GM18519 (cell line): Measurements from ENCODE around the gene KDM6A.
A peak's percentile ranks its signal among the peaks of the same experiment; 100 is the strongest.
"Not testable (repeated sequence)": the region's sequence is repeated elsewhere in the genome, so short reads cannot be mapped to it uniquely, and the experiment has no call there.

Source experiments
- ATAC-seq: cut with Tn5 transposase; IDR thresholded peaks from one replicate; pipeline ENCODE4 v1.9.1; 2021; ENCODE audit warnings: mild to moderate bottlenecking, moderate library complexity; ENCODE audit not compliant: unreplicated experiment, low FRiP score

Gene KDM6A

DNA sequence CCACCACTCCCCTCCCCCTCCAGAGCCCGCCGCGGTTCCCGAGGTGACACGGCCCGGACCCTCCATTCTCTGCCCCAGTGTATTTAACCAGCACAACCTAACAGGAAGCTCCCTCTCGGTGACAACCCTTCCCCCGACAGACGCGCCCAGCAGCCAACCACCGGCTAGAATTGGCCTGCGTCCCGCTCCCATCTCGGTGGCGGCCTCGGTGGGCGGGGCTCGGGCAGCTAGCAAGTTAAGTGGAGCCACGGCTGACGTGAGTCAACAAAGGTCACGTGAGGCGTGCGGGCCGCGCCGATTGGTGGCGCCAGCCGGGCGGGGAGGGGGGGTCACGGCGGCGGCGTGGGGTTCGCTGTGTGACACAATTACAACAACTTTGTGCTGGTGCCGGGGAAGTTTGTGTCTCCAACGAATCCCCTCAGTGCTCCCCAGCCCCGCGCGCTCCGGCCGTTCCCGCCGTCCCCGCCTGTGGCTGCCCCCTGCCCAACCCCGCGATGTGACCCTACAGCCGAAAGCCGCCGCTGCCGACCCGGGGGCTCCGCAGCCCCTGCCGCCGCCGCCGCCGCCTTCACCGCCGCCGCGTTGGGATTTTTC is at the start of gene KDM6A:
Gene KDM6A (plus strand): TSS at position 368 of the 594 bp plus-strand sequence. CDS start 364 bp downstream, outside the sequence.
- ATAC-seq = peak; percentile 82

DNA sequence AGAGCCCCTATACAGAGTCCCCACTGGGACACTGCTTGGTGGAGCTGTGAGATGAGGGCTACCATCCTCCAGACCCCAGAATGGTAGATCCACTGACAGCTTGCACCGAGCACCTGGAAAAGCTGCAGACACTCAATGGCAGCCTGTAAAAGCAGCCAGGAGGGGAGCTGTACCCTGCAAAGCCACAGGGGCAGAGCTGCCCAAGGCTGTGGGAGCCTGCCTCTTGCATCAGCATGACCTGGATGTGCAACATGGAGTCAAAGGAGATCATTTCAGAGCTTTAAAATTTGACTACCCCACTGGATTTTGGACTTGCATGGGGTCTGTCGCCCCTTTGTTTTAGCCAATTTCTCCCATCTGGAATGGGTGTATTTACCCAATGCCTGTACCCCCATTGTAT is 49.8 kb upstream of the KDM6A start:
- not testable (repeated sequence) for ATAC-seq

DNA sequence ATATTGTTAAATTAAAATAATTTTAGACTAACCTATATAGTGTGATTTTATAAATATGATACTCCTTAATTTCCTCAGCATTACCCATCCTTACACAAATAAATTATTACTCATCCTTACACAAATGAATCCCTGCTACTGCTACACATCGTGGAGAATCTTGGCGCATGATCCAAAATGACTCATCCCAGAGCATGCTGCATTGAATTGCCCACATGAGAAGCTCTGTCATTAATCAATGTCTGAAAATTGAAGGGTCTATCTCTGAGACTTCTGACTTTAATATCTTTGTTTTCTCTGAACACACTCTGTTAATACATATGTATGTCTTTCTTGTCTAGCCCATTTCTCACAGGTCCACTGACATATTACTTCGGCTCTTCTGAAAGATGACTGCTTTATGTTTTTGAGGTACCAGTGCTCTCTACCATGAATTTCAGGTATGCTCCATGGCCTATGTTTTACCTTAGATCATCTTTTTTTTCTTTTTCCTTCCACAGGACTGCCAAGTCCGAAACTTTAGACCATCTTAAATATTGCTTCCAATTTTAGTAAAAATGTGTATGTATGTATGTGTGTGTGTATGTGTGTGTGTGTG is 44.9 kb upstream of the KDM6A start:
- no peak for ATAC-seq

DNA sequence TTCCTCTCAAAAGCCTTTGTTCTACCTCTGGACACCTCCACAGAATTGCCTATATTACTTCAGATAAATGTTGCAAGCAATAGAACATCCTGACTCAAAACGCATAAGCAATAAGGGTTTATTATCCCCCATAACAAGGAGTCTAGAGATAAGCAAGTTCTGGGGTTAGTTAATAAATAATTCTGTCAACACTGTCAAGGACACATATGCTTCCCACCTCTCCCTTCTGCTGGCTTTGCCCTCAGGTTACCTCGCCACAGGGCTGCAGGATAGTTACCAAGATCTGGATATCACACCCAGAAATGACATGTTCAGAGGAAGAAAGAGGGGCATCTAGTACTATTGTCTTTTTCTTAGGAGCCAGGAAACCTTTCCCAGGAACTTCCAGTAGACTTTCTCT is 43.2 kb upstream of the KDM6A start:
- no peak for ATAC-seq

DNA sequence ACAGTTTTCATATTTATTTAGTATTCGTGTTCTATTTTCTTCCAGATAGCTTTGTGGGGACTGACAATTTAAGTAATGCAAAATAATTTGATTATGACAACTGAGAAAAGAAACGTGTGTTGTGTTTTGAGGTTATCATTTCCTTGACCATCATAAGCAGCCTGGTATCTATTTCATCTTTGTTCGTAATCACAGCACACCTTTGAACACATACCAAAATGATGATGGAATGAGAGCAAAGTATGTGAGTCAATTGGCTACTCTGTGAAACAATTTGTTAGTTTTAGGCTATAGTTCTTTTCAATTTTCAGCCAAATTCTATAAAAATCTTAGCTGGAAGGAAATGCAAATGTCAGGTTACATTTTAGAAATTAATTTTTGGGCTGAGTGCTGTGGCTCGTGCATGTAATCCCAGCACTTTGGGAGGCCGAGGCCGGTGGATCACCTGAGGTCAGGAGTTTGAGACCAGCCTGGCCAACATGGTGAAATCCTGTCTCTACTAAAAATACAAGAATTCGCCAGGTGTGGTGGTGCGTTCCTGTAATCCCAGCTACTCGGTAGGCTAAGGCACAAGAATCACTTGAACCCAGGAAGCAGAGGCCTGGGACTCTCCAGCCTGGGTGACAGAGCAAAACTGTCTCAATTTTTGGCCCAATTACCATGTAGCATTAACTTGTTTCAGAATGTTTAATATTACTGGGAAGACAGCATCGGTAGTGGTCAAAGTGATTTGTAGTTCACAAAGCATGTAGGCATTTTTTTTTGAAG is 30.3 kb upstream of the KDM6A start:
- no peak for ATAC-seq

DNA sequence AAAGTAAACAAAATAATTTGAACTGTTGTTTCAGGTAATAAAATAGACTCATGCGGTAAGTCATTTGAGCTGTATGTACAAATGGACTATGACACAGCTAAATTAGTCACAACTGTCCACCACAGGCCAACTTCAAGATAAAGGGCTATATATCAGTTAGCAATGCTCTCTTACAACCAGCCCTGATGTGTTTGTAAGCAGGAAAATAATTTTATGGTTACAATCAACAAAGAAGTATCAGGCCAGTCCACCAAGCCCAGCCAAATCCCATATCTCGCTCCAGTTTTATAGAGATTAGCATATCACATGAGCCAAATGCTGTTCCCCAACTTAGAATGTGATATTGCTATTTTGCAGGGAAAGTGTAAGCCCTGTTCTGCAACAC is 29.7 kb upstream of the KDM6A start:
- no peak for ATAC-seq

DNA sequence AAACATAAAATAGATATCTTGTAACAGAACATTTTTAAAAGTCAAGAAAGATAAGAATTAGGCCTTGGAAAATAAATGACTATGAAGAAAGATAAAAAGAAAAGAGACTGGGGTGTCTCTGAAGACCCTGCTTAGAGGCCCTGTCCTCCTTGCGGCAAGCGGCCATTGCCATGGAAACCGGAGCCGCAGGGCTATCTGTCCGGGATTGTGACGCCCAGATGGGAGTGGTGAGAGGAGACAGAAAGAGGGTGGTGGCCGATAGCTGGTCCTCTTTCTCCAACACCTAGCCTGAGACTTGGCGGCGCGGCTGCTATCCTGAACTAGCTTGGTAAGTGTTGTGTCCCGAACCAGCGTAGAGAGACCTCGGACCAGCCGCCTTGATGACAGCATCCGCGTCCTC is 29.2 kb upstream of the KDM6A start, which contains the start of gene DUSP21:
Gene DUSP21 (plus strand): TSS at position 269 of the 400 bp plus-strand sequence. CDS start 112 bp downstream, at position 381.
- no peak for ATAC-seq

DNA sequence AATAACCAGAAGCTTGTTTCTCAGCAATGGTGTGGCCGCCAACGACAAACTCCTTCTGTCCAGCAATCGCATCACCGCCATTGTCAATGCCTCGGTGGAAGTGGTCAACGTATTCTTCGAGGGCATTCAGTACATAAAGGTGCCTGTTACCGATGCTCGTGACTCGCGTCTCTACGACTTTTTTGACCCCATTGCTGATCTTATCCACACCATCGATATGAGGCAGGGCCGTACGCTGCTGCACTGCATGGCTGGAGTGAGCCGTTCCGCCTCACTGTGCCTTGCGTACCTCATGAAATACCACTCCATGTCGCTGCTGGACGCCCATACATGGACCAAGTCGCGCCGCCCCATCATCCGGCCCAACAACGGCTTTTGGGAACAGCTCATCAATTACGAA is 28.8 kb upstream of the KDM6A start:
- ATAC-seq = no peak

DNA sequence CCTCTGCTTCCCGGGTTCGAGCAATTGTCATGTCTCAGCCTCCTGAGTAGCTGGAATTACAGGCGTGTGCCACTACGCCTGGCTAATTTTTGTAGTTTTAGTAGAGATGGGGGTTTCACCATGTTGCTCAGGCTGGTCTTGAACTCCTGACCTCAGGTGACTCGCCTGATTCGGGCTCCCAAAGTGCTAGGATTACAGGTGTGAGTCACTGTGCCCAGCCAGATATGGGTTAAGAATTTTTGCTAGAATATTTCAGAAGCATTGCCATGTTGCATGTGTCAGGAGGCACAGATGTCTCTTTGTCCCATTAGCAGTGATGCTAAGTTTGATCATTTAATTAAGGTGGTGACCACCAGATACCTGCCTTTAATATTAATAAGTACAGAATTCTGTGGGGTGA is 22.1 kb upstream of the KDM6A start:
- not testable (repeated sequence) for ATAC-seq

DNA sequence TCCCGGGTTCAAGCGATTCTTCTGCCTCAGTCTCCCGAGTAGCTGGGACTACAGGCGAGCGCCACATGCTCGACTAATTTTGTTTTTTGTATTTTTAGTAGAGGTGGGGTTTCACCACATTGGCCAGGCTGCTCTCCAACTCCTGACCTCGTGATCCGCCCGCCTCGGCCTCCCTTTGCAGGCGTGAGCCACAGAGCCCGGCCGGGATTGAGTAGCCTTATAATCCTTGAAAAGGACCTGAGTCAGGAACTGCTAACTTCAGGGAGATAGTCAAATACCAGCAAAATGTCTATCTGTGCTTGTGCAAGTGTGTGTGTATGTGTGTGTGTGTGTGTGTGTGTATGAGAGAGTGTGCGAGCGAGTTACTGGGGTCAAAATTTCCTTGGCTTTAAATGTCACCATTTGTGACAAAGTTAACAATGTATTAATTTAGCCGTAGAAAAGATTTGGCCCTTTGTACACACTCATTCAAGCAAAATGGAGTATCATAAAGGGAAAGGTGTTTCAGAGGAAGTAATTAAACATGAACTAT is 1.8 kb upstream of the KDM6A start:
- ATAC-seq = no peak

DNA sequence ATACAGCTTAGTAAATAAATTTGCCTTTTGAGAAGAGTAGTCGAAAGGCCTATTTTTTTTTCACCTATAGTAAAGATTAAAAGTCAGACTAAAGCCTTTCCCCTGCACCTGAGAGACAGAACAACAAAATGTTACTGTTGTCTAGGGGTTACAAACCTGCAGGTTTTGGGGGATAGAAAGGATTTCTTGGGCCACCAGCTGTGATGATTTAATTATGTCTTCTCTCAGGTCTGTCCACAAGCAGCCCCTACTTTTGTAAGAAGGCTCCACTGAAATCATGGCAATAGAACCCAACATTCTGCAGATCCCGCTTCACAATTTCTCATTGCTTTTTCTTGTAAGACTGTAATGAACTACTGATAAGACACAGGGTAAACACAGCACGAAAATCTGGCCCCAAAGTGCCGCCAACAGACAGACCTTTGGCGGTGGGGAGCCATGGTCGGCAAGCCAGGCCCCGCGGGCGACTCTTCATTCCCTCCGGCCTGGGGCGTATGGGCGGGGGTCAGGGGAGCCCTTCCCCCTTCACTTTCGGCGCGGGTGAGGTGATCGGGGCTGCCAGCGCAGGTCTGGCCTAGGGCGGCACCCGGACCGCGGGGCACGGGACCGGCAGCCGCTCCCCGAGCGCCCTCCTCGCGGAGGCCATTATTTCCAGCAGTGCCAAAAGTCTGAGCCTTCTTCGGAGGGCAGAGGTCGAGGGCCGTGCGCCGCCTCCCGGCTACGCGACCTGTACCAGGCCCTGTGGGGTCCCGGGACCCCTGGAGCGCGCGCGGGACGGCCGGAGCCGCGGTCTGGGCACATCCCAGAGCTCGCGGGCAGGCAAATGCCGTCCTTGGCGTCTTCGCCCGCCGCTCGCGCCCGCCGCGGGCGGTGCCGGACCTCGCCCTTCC is 812 bp upstream of the KDM6A start:
- peak; percentile 21 for ATAC-seq

DNA sequence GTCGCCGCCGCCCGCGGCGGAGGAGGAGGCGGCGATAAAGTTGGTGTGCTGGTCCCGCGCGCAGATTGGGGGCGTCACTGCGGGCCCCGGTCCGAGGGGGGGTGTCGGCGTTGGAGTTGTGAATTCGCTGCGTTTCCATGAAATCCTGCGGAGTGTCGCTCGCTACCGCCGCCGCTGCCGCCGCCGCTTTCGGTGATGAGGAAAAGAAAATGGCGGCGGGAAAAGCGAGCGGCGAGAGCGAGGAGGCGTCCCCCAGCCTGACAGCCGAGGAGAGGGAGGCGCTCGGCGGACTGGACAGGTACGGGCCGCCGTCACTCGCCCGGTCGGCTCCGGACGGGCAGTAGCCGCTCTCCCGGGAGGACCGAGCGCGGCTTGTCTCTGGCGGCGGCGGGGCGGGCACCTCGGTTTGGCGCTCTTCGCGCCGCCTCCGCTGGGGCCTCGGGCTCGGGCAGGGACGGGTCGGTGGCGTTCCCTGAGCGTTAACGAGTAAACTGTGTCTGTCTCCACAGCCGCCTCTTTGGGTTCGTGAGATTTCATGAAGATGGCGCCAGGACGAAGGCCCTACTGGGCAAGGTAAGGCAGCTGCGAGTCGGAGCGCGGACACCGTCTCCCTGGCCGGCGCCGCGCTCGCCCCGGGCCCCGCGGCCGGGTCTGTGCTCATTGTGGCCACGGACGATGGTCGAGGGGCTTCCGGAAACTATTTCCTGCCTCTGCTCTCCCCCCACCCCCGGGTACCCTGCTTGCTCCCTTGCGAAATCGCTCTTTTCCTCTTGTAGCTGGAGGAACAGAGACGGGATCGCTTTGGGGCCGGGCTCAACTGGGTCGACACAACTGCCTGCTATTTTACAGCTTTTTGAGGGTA is 658 bp downstream of the KDM6A start:
- no peak for ATAC-seq

DNA sequence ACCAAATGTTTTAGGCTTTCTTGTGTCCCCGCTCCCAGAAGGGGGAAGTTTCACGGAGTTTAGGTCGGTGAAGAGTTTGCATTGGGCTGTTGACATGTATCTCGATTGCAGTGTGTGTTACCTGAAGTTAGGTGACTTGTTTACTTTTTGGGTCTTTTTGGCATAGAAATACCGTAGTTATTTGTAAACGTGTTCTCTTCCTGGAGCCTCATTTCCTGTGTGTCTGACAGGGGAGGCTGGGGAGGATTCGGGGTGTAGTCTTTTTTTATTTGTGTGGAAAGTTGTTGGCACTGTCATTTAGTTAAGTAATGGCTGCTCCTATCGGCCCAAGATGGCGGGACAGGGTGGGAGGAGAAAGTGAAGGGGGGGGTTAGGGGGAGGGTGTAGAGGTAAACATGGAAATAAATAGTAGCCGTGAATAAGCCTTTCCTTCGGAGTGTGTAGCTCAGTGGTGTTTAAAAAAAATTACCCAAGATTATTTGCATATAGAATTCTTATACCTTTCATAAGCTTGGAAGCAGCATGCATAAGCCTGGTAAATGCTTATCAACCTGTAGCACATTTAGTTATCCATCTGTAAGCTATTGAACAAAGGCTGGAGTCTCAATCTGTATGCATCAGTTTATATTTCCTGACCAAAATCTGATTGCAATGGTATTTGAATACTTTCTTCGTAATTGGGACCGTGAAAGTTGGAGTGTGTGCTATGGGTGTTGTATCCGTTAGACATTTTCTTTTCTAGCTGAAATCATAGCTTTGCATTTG is 1.6 kb downstream of the KDM6A start:
- no peak for ATAC-seq

DNA sequence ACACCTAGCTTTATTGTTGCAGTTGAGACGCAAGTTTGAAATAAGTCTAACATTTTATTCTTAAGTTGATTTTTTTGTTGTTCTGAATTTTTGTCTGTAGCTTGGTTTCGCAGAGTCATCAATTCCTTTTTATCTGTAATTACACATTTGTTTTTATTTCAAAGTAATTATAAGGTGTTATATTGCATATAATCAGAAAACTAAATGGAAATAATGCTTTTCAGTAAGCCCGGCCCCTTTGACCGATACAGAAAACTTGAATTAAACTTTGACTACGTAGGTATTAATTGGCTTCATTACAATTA is 2.1 kb downstream of the KDM6A start:
- ATAC-seq = no peak

DNA sequence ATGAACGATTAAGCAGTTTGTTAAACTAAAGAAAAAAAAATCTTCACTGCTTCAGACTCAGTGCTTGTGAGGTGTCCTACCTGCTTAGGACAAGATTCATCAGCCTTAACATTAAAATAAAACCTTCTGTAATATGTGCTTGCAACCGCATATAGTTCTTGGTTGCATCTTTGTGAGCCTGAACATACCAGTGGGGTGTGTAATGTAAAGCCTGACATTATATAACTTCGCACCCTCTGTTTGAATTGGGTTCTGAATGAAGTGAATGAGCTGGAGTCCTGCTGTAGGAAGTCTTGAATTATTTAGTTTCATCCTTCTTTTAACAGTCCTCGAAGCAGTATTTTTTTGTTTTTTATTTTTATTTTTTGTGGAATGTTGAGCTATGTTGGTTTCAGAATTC is 3.1 kb downstream of the KDM6A start:
- no peak for ATAC-seq

DNA sequence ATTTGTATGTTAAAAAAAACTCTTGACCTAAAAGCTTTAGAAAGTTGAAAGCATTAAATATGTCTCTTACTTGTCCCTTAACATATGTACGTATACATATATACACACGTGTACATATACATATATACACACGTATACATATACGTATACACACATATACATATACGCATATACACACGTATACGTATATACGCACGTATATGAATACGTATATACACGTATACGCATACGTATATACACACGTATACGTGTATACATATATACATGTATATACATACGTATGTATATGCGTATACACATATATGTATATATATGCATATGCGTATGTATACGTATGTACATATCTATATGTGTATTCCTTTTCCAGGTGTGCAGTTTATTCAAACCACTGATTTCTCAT is 3.8 kb downstream of the KDM6A start:
- ATAC-seq = no peak

DNA sequence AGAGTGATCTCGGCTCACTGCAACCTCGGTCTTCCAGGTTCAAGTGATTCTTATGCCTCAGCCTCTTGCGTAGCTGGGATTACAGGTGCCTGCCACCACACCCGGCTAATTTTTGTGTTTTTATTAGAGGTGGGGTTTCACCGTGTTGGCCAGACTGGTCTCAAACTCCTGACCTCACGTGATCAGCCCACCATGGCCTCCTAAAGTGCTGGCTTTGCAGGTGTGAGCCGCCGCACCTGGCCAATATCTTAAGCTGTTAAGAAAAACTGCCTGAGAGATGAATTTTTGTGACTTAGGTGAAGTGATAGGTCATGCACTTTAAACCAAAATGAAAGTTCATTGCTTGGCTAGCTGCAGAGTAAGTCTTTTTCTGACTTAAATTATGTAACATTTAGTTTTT is 5.8 kb downstream of the KDM6A start:
- ATAC-seq = no peak

DNA sequence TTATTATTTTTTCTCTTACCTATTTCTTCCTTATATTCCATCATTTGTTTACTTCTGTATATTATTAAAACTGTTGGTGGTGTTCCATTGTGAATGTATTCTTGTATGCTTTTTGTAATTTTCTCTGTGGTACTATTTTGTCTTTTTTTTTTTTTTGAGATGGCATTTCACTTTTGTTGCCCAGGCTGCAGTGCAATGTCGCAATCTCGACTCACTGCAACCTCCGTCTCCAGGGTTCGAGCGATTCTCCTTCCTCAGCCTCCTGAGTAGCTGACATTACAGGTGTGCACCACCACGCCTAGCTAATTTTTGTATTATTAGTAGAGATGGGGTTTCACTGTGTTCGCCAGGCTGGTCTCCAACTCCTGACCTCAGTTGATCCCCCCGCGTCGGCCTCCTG is 8.6 kb downstream of the KDM6A start:
- ATAC-seq = no peak

DNA sequence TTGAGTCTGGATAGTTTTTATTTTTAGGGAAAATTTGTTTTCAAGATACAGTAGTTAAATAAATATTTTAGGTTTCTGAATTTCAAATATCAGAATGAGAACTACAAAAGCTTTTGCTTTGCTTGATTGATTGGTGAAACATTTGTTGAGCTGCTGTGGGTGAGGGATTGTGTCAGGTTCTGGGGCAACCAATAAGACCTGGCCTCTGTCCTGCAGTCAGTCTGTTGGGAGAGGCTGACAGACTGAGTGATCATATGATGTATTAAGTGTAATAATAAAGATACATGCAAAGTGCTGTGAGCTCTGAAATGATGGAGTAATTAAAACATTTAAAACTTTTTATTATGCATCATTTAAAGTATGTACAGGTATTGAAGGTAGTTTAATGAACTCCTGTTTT is 9.6 kb downstream of the KDM6A start:
- ATAC-seq = no peak
